ENCODE results near the gene RCAN1. TPM values are rescaled to one million over a fixed set of nuclear protein-coding genes. Genes with fewer than 3 reads are reported as not detected.

Gene RCAN1
- polyA plus RNA-seq, 3 donors = 5.2 to 17.5 (median 15.1) TPM

GRCh38 chr21:34653522-34653921, 38.6 kb upstream of the RCAN1 start:
- TF ChIP-seq, protein P1, sequence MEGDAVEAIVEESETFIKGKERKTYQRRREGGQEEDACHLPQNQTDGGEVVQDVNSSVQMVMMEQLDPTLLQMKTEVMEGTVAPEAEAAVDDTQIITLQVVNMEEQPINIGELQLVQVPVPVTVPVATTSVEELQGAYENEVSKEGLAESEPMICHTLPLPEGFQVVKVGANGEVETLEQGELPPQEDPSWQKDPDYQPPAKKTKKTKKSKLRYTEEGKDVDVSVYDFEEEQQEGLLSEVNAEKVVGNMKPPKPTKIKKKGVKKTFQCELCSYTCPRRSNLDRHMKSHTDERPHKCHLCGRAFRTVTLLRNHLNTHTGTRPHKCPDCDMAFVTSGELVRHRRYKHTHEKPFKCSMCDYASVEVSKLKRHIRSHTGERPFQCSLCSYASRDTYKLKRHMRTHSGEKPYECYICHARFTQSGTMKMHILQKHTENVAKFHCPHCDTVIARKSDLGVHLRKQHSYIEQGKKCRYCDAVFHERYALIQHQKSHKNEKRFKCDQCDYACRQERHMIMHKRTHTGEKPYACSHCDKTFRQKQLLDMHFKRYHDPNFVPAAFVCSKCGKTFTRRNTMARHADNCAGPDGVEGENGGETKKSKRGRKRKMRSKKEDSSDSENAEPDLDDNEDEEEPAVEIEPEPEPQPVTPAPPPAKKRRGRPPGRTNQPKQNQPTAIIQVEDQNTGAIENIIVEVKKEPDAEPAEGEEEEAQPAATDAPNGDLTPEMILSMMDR (IDR thresholded peaks at IDR 0.05) = no peak
- H3K27ac Mint-ChIP-seq = no peak overlapping the region
- H3K4me1 Mint-ChIP-seq = no peaks in the 10 kb centered on the region
- H3K36me3 ChIP-seq (replicated peaks in 1 of 2; ENCODE audit: control insufficient read depth in 1 of 2, insufficient read depth in 2 of 2, low read length in 2 of 2) = no peaks in the 10 kb centered on the region
- H3K79me2 ChIP-seq (ENCODE audit: insufficient read depth, low read length) = no peaks in the 10 kb centered on the region
- peaks cover 2 to 5% of the 10 kb centered on the region in 2 donors for H3K27me3 ChIP-seq (ENCODE audit: control insufficient read depth in 2 of 2, insufficient read depth in 2 of 2, low read length in 2 of 2)
- no peaks in the 10 kb centered on the region for H3K4me1 ChIP-seq (ENCODE audit: control insufficient read depth in 1 of 2, insufficient read depth in 2 of 2, low read length in 2 of 2)
- H3K4me3 Mint-ChIP-seq = no peak overlapping the region
- peaks cover 0 to 21% (median 6%) of the 10 kb centered on the region in 7 donors for H3K9me3 Mint-ChIP-seq
- 100% methylated on average over 6 of the region's 6 CpGs for WGBS (ENCODE audit: insufficient coverage)
- H3K4me3 ChIP-seq (replicated peaks in 1 of 3; ENCODE audit: low read depth in 2 of 3, low read length in 3 of 3) = no peak overlapping the region
- no peaks in the 10 kb centered on the region for H4K20me1 ChIP-seq (ENCODE audit: insufficient read depth, low read length)
- H3K36me3 Mint-ChIP-seq = no peaks in the 10 kb centered on the region
- no peak overlapping the region for H3K4me2 ChIP-seq (replicated peaks; ENCODE audit: extremely low read depth, low read length, poor library complexity, severe bottlenecking)
- no peak overlapping the region for H2AFZ ChIP-seq (ENCODE audit: insufficient read depth, low read depth, low read length, poor library complexity, severe bottlenecking)
- no peak overlapping the region for H3K9ac ChIP-seq (ENCODE audit: insufficient read depth, low read length, poor library complexity, severe bottlenecking)
- no peak overlapping the region for H3K27ac ChIP-seq (ENCODE audit: low read depth in 1 of 2, low read length in 2 of 2)
- peaks cover 0 to 9% of the 10 kb centered on the region in 2 donors for H3K9me3 ChIP-seq (replicated peaks in 1 of 2; ENCODE audit: control insufficient read depth in 1 of 2, insufficient read depth in 1 of 2, low read length in 2 of 2)
- H3K27me3 Mint-ChIP-seq (ENCODE audit: low read depth in 3 of 3) = peaks cover 8 to 27% (median 11%) of the 10 kb centered on the region in 3 donors
- intact Hi-C loops (cut with micrococcal nuclease) = no loop called here
- DNase-seq = no peak

DNA sequence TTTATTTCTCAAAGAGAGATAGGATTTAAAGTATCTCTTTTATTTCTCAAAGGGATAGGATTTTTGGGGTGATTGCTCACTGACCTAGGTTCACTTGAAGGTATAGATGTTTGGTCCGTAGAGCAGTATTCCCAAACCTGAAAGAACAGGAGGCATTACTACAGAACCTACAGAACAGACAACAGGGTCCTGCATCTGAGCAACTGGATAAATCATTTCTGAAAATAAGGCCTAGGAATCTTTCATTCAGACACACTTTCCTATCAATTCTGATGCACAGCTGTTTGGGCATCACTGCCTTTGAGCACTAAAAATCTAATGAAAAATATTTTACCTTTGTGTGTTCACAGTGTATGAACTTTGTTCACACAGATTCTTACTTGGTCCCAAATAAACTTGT, 36.7 kb upstream of the RCAN1 start:
- H2AFZ ChIP-seq (ENCODE audit: insufficient read depth, low read depth, low read length, poor library complexity, severe bottlenecking) = no peak overlapping the region
- no peak for DNase-seq
- H3K9me3 ChIP-seq (replicated peaks in 1 of 2; ENCODE audit: control insufficient read depth in 1 of 2, insufficient read depth in 1 of 2, low read length in 2 of 2) = peaks cover 0 to 9% of the 10 kb centered on the region in 2 donors
- intact Hi-C loops (cut with micrococcal nuclease) = no loop called here
- H3K79me2 ChIP-seq (ENCODE audit: insufficient read depth, low read length) = no peaks in the 10 kb centered on the region
- no peaks in the 10 kb centered on the region for H3K36me3 ChIP-seq (replicated peaks in 1 of 2; ENCODE audit: control insufficient read depth in 1 of 2, insufficient read depth in 2 of 2, low read length in 2 of 2)
- H3K27me3 ChIP-seq (ENCODE audit: control insufficient read depth in 2 of 2, insufficient read depth in 2 of 2, low read length in 2 of 2) = peaks cover 0 to under 1% of the 10 kb centered on the region in 2 donors
- H3K4me3 ChIP-seq (replicated peaks in 1 of 3; ENCODE audit: low read depth in 2 of 3, low read length in 3 of 3) = no peak overlapping the region
- WGBS (ENCODE audit: insufficient coverage) = no CpG with 5 or more reads among the region's 1 CpG
- Mint-ChIP-seq H3K9me3 (peaks cover 0 to 21% (median 5%) of the 10 kb centered on the region in 7 donors), H3K4me3 (no peak overlapping the region), H3K36me3 (no peaks in the 10 kb centered on the region), H3K27me3 (ENCODE audit: low read depth in 3 of 3) (peaks cover 3 to 19% (median 11%) of the 10 kb centered on the region in 3 donors), H3K4me1 (no peaks in the 10 kb centered on the region), H3K27ac (no peak overlapping the region)
- H4K20me1 ChIP-seq (ENCODE audit: insufficient read depth, low read length) = no peaks in the 10 kb centered on the region
- H3K4me2 ChIP-seq (replicated peaks; ENCODE audit: extremely low read depth, low read length, poor library complexity, severe bottlenecking) = no peak overlapping the region
- H3K4me1 ChIP-seq (ENCODE audit: control insufficient read depth in 1 of 2, insufficient read depth in 2 of 2, low read length in 2 of 2) = no peaks in the 10 kb centered on the region
- no peak overlapping the region for H3K27ac ChIP-seq (ENCODE audit: low read depth in 1 of 2, low read length in 2 of 2)
- no peak overlapping the region for H3K9ac ChIP-seq (ENCODE audit: insufficient read depth, low read length, poor library complexity, severe bottlenecking)
- TF ChIP-seq, protein P1 (IDR thresholded peaks at IDR 0.05) = no peak
